GM18511 (cell line): Measurements from ENCODE around the gene SNX15.
"Not testable (repeated sequence)": the region's sequence is repeated elsewhere in the genome, so short reads cannot be mapped to it uniquely, and the experiment has no call there.

ENCODE experiments used
- ATAC-seq: cut with Tn5 transposase; IDR thresholded peaks from one replicate; pipeline ENCODE4 v1.9.1; 2021; ENCODE audit warnings: mild to moderate bottlenecking, moderate library complexity; ENCODE audit not compliant: unreplicated experiment

The SNX15 gene

DNA sequence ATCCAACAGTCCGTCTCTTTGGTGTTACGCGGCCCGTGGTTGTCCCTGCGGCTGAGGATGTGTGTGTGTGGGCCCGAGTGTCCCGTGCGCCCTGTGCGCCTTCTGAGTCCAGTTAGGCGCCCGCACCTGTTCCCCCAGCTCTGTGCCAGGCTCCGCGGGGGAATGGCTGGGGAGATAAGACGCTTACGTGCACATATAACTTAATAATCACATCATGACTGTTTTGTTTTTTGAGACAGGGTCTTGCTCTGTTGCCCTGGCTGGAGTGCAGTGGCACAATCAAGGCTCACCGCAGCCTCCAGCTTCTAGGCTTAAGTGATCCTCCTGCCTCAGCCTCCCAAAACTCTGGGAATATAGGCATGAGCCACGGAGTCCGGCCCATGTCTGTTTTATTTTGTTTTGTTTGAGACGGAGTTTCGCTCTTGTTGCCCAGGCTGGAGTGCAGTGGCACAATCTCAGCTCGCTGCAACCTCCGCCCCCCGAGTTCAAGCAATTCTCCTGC lies 12.5 kb upstream of the SNX15 start:
- ATAC-seq, result no peak

- ATAC-seq, result no peak
Measured at GRCh38 chr11:65016705-65017104, 10.5 kb upstream of the SNX15 start.

GRCh38 chr11:65017937-65018336 lies 9.3 kb upstream of the SNX15 start:
- ATAC-seq, result no peak

GRCh38 chr11:65019824-65020223 lies 7.4 kb upstream of the SNX15 start:
- no peak for ATAC-seq

GRCh38 chr11:65021003-65021402 lies 6.2 kb upstream of the SNX15 start:
- no peak for ATAC-seq

GRCh38 chr11:65021509-65021908 lies 5.7 kb upstream of the SNX15 start:
- no peak for ATAC-seq

DNA sequence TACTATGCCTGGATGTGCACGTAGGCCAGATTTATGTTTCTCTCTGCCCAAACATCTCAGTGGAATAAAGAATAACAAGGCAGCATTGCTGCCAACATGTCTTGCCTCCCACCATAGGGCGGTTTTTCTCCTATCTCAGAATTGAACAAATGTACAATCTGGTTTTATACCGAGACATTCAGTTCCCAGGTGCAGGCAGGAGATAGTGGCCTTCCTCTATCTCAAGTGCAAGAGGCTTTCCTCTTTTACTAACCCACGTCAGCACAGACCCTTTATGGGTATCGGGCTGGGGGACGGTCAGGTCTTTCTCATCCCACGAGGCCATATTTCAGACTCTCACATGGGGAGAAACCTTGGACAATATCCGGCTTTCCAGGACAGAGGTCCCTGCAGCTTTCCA lies 3.7 kb upstream of the SNX15 start:
- ATAC-seq, result not testable (repeated sequence)

DNA sequence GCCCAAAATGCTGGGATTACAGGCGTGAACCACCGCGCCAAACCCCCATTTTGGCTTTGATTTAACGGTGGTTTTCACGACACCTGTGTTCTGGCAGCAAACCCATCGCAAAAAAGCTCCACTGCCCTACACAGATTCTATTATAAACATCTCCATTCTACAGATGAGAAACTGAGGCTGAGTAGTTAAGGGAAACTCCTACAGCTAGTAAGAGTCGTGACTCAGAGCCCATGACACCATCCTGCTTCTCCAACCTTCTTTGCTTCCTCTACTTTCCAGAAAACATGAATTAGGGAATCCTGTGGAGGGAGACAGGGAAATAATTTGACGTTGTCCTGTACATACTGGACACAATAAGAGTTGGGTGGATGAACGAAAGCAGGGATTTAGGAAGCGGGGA lies 429 bp upstream of the SNX15 start:
- ATAC-seq, result no peak

GRCh38 chr11:65032216-65032615 lies 5.0 kb downstream of the SNX15 start:
- ATAC-seq, result no peak

DNA sequence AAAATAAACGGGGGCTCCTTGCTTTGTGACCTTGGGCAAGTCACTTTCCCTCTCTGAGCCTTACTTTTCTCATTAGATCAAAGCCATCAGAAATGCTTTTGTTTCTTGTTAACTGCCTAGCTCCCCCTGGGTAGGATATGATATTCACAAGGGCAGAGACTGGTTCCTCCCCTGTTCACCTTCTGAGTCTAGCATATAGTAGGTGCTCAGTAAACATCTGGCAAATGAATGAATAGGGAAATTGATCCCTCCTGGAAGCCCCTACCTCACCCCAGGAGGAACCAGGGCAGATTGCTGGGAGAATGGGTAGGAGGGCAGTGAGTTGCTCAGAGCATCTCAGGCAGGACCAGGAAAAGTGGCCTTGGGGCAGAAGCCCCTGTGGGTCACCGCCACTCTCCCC lies 7.2 kb downstream of the SNX15 start:
- no peak for ATAC-seq

GRCh38 chr11:65035579-65035978 lies 8.3 kb downstream of the SNX15 start:
- no peak for ATAC-seq

DNA sequence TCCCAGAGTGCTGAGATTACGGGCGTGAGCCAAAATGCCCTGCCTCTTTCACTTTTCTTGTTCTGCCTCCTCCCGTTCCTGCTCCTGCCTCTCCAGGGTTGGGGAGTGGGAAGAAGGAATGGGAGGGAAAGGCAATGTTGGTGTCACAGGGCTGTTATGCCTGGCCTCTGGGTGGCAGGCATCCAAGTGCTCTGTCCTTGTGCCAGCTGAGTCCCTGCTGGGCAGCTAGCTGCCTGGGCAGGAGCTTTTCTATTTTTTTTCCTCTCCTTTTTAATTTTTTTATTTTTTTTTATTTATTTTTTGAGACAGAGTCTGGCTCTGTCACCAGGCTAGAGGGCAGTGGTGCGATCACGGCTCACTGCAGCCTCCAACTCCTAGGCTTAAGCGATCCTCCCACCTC lies 9.7 kb downstream of the SNX15 start:
- no peak for ATAC-seq

- no peak for ATAC-seq
Measured at GRCh38 chr11:65040520-65040846, 13.2 kb downstream of the SNX15 start.

DNA sequence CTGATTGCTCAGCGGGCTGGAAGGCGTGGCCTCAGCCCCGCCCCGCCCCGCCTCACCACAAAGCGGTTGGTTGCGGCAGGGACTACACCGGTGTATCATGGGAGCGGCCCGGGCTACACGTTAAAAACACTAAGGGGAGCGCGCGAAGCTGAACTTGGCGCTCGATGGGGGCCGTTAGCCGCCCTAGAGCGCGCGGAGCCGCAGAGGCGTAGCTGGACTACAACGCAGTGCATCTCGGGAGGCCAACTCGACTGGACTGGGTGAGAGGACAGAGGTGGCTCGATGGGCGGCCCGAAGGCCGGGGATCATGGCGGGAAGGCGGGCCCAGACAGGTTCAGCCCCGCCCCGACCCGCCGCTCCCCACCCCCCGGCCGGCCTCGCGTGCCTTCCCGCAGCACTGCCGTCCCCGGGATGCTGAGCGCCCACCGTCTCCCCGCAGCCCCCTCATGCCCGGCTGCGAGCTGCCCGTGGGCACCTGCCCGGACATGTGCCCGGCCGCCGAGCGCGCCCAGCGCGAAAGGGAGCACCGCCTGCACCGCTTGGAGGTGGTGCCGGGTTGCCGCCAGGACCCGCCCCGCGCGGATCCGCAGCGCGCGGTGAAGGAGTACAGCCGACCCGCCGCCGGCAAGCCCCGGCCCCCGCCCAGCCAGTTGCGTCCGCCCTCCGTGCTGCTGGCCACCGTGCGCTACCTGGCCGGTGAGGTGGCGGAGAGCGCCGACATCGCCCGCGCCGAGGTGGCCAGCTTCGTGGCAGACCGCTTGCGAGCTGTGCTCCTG lies 13.8 kb downstream of the SNX15 start, which contains the start of gene SAC3D1:
Gene SAC3D1, plus strand, starts transcription at position 364 of the 776 bp plus-strand sequence. Its CDS starts 83 bp downstream, at position 447.
- ATAC-seq, result peak; percentile 90

DNA sequence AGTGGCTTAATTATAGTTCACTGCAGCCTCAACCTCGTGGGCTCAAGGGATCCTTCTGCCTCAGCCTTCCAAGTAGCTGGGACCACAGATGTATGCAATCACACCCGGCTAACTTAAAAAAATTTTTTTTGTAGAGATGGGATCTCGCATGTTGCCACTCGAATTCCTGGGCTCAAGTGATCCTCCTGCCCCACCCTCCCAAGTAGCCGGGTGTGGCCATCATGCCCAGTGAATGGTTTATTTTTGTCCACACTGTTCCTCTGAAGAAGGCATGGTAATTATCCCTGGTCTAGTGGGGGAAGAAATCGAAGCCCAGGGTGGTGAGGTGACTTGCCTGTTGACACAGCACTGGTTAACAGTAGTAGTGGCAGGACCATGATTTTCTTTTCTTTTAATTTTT lies 15.7 kb downstream of the SNX15 start:
- no peak for ATAC-seq

DNA sequence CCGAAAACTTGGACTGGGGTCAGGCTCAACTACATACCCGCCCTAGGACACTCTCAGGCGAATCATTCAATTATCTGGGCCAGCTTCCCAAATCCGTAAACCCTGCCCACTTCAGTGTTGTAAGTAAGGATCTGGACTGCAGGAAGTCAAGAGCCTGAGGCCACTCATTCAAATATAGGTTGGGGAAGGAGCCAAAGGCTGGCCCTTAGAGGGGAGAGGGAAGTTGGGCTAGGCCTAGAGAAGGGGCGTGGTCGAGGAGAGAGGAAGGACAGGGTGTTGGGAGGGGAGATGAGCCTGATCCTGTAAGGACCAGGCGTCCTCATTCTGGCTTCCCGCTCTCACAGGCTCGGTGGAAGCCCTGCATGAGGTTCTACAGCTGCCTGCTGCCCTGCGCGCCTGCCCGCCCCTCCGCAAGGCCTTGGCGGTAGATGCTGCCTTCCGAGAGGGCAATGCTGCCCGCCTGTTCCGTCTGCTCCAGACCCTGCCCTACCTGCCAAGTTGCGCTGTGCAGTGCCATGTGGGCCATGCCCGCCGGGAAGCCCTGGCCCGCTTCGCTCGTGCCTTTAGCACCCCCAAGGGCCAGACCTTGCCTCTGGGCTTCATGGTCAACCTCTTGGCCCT lies 16.8 kb downstream of the SNX15 start:
- no peak for ATAC-seq

- no peak for ATAC-seq
Measured at GRCh38 chr11:65045061-65045460, 17.8 kb downstream of the SNX15 start.

DNA sequence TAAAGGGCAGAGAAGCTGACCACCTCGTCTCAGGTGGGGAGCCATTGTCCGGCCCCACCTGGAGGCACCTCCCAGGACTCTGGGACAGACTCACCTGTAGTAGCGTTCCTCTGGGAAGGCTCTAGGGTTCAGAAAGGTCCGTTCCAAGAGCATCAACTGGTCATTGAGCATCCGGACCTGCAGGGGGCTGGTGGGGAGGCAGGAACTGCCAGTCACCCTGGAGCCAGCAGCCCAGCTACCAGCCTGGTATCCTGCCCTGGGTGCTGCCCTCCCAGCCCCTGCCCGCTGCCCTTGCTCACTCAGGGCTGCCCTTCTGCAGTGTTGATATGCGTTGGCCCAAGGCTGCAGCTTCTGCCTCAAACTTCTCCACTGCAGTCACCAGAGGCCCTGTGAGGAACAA lies 18.5 kb downstream of the SNX15 start:
- ATAC-seq, result no peak

- ATAC-seq, result no peak
Measured at GRCh38 chr11:65047581-65048422, 20.6 kb downstream of the SNX15 start.

DNA sequence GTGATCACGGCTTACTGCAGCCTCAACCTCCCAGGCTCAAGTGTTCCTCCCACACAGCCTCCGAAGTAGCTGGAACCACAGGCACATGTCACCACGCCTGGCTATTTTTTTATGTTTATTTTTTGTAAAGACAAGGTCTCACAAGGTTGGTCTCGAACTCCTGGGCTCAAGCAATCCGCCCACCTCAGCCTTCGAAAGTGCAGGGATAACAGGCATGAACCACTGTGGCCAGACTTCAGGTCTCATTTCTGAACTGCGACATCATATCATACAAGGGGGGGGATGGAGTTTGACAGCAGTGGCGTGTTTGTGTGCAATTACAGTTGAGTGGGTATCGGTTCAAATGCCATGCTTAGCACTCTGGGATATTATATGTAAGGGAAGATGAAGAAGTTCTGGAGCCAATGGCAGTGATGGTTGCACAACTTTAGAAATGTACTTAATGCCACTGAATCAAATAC lies 24.2 kb downstream of the SNX15 start:
- ATAC-seq, result no peak

- ATAC-seq, result no peak
Measured at GRCh38 chr11:65053827-65054508, 26.7 kb downstream of the SNX15 start.
